ENCODE results near the gene TLNRD1.

TLNRD1 gene

GRCh38 chr15:80977627-80978036, 23.1 kb upstream of the TLNRD1 start:
- Histone ChIP-seq H3K9me3 (ENCODE audit: control insufficient read depth, low read length) (no peaks in the 10 kb centered on the region), H3K4me3 (ENCODE audit: insufficient read depth, low read depth, low read length, poor library complexity, severe bottlenecking) (no peak overlapping the region), H3K36me3 (ENCODE audit: control insufficient read depth, insufficient read depth, low read length) (peaks cover 23% of the 10 kb centered on the region), H3K27me3 (replicated peaks; ENCODE audit: control insufficient read depth, insufficient read depth, low read length, poor library complexity, severe bottlenecking) (no peaks in the 10 kb centered on the region), H3K4me1 (ENCODE audit: control insufficient read depth, insufficient read depth, low read length, poor library complexity, severe bottlenecking) (no peaks in the 10 kb centered on the region), H3K27ac (ENCODE audit: insufficient read depth, low read length, poor library complexity, severe bottlenecking) (peak overlapping the region; percentile 2)
- DNase-seq: peak in 1 of 3 donors; percentile 22

DNA sequence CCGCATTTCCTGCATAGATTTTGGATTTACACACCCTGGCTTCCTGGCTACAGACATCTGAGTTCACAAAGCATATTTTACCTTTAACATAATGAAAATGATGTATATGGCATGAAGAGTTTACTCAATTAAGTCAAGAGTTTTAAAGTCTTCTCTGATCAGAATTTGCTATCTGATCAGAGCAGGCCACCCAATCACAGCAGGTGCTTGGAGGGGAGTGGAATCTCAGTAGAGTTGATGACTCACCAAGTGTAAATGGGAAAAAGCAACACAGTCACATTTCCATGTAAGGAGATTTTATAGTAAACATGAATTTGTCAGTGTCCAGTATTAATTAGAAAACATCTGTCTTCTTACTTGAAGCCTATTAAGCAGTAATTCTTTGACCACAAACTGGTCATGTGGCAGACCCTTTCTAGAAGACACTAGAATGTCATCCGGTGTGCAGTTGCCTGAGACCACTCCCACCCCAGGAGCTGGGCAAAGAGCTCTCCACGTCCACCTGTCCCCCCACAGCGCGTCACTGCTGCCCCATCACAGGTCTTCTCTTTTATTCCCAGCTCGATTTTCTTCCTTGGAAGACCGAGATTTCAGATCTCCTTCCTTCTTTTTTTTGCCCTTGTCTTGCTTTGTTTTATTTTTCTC, 21.9 kb upstream of the TLNRD1 start:
- Histone ChIP-seq H3K36me3 (ENCODE audit: control insufficient read depth, insufficient read depth, low read length) (peaks cover 23% of the 10 kb centered on the region), H3K4me1 (ENCODE audit: control insufficient read depth, insufficient read depth, low read length, poor library complexity, severe bottlenecking) (no peaks in the 10 kb centered on the region), H3K4me3 (ENCODE audit: insufficient read depth, low read depth, low read length, poor library complexity, severe bottlenecking) (no peak overlapping the region), H3K27ac (ENCODE audit: insufficient read depth, low read length, poor library complexity, severe bottlenecking) (no peak overlapping the region), H3K9me3 (ENCODE audit: control insufficient read depth, low read length) (no peaks in the 10 kb centered on the region), H3K27me3 (replicated peaks; ENCODE audit: control insufficient read depth, insufficient read depth, low read length, poor library complexity, severe bottlenecking) (no peaks in the 10 kb centered on the region)
- no peak for DNase-seq

GRCh38 chr15:80979538-80980200, 21.1 kb upstream of the TLNRD1 start:
- Histone ChIP-seq H3K4me3 (ENCODE audit: insufficient read depth, low read depth, low read length, poor library complexity, severe bottlenecking) (no peak overlapping the region), H3K27ac (ENCODE audit: insufficient read depth, low read length, poor library complexity, severe bottlenecking) (no peak overlapping the region), H3K9me3 (ENCODE audit: control insufficient read depth, low read length) (no peaks in the 10 kb centered on the region), H3K36me3 (ENCODE audit: control insufficient read depth, insufficient read depth, low read length) (peaks cover 23% of the 10 kb centered on the region), H3K4me1 (ENCODE audit: control insufficient read depth, insufficient read depth, low read length, poor library complexity, severe bottlenecking) (no peaks in the 10 kb centered on the region), H3K27me3 (replicated peaks; ENCODE audit: control insufficient read depth, insufficient read depth, low read length, poor library complexity, severe bottlenecking) (no peaks in the 10 kb centered on the region)
- DNase-seq: no peak

GRCh38 chr15:80982205-80982604, 18.5 kb upstream of the TLNRD1 start:
- Histone ChIP-seq H3K4me1 (ENCODE audit: control insufficient read depth, insufficient read depth, low read length, poor library complexity, severe bottlenecking) (no peaks in the 10 kb centered on the region), H3K27ac (ENCODE audit: insufficient read depth, low read length, poor library complexity, severe bottlenecking) (no peak overlapping the region), H3K9me3 (ENCODE audit: control insufficient read depth, low read length) (no peaks in the 10 kb centered on the region), H3K4me3 (ENCODE audit: insufficient read depth, low read depth, low read length, poor library complexity, severe bottlenecking) (no peak overlapping the region), H3K36me3 (ENCODE audit: control insufficient read depth, insufficient read depth, low read length) (peaks cover 23% of the 10 kb centered on the region), H3K27me3 (replicated peaks; ENCODE audit: control insufficient read depth, insufficient read depth, low read length, poor library complexity, severe bottlenecking) (no peaks in the 10 kb centered on the region)
- DNase-seq: no peak

DNA sequence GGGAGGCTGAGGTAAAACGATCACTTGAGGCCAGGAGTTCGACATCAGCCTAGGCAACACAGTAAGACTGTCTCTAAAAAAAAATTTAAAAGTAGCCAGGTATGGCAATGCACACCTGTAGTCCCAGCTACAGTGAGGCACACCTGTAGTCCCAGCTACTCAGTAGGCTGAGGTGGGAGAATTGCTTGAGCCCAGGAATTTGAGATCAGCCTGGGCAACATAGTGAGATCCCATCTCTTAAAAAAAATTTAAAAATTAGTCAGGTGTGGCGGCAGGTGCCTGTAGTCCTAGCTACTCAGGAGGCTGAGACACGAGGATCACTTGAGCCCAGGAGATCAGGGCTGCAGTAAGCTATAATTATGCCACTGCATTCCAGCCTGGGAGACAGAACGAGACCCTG, 17.9 kb upstream of the TLNRD1 start:
- Histone ChIP-seq H3K4me1 (ENCODE audit: control insufficient read depth, insufficient read depth, low read length, poor library complexity, severe bottlenecking) (no peaks in the 10 kb centered on the region), H3K27ac (ENCODE audit: insufficient read depth, low read length, poor library complexity, severe bottlenecking) (no peak overlapping the region), H3K27me3 (replicated peaks; ENCODE audit: control insufficient read depth, insufficient read depth, low read length, poor library complexity, severe bottlenecking) (no peaks in the 10 kb centered on the region), H3K36me3 (ENCODE audit: control insufficient read depth, insufficient read depth, low read length) (peaks cover 23% of the 10 kb centered on the region), H3K9me3 (ENCODE audit: control insufficient read depth, low read length) (no peaks in the 10 kb centered on the region), H3K4me3 (ENCODE audit: insufficient read depth, low read depth, low read length, poor library complexity, severe bottlenecking) (no peak overlapping the region)
- DNase-seq: no peak

- Histone ChIP-seq H3K27ac (ENCODE audit: insufficient read depth, low read length, poor library complexity, severe bottlenecking) (no peak overlapping the region), H3K9me3 (ENCODE audit: control insufficient read depth, low read length) (no peaks in the 10 kb centered on the region), H3K36me3 (ENCODE audit: control insufficient read depth, insufficient read depth, low read length) (peaks cover 7% of the 10 kb centered on the region), H3K4me3 (ENCODE audit: insufficient read depth, low read depth, low read length, poor library complexity, severe bottlenecking) (no peak overlapping the region), H3K4me1 (ENCODE audit: control insufficient read depth, insufficient read depth, low read length, poor library complexity, severe bottlenecking) (peaks cover 9% of the 10 kb centered on the region), H3K27me3 (replicated peaks; ENCODE audit: control insufficient read depth, insufficient read depth, low read length, poor library complexity, severe bottlenecking) (no peaks in the 10 kb centered on the region)
- DNase-seq: no peak
These were observed 15.9 kb upstream of the TLNRD1 start for GRCh38 chr15:80984856-80985255.

DNA sequence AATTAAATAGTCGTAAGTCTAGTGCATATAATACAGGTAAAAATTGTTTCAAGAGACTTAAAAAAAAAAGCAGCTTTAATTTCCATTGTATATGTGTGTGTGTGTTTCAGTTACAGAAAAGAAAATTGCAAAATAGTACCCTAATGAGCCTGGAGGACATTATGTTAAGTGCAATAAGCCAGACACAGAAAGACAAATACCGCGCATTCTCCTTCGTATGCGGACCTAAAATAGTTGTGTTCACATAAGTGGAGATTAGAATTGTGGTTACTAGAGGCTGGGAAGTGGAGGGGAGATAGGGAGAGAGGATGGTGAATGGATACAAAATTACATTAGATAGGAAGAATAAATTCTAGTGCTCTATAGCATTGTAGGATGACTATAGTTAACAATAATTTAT, 14.7 kb upstream of the TLNRD1 start:
- Histone ChIP-seq H3K4me1 (ENCODE audit: control insufficient read depth, insufficient read depth, low read length, poor library complexity, severe bottlenecking) (peaks cover 14% of the 10 kb centered on the region), H3K27me3 (replicated peaks; ENCODE audit: control insufficient read depth, insufficient read depth, low read length, poor library complexity, severe bottlenecking) (no peaks in the 10 kb centered on the region), H3K27ac (ENCODE audit: insufficient read depth, low read length, poor library complexity, severe bottlenecking) (no peak overlapping the region), H3K9me3 (ENCODE audit: control insufficient read depth, low read length) (no peaks in the 10 kb centered on the region), H3K4me3 (ENCODE audit: insufficient read depth, low read depth, low read length, poor library complexity, severe bottlenecking) (no peak overlapping the region), H3K36me3 (ENCODE audit: control insufficient read depth, insufficient read depth, low read length) (no peaks in the 10 kb centered on the region)
- no peak for DNase-seq

- H3K4me3 ChIP-seq (ENCODE audit: insufficient read depth, low read depth, low read length, poor library complexity, severe bottlenecking): no peak overlapping the region
- no peak overlapping the region for H3K27ac ChIP-seq (ENCODE audit: insufficient read depth, low read length, poor library complexity, severe bottlenecking)
- H3K27me3 ChIP-seq (replicated peaks; ENCODE audit: control insufficient read depth, insufficient read depth, low read length, poor library complexity, severe bottlenecking): no peaks in the 10 kb centered on the region
- no peaks in the 10 kb centered on the region for H3K9me3 ChIP-seq (ENCODE audit: control insufficient read depth, low read length)
- H3K4me1 ChIP-seq (ENCODE audit: control insufficient read depth, insufficient read depth, low read length, poor library complexity, severe bottlenecking): peaks cover 14% of the 10 kb centered on the region
- no peak for DNase-seq
- no peaks in the 10 kb centered on the region for H3K36me3 ChIP-seq (ENCODE audit: control insufficient read depth, insufficient read depth, low read length)
These were observed 14.2 kb upstream of the TLNRD1 start for GRCh38 chr15:80986487-80986886.

DNA sequence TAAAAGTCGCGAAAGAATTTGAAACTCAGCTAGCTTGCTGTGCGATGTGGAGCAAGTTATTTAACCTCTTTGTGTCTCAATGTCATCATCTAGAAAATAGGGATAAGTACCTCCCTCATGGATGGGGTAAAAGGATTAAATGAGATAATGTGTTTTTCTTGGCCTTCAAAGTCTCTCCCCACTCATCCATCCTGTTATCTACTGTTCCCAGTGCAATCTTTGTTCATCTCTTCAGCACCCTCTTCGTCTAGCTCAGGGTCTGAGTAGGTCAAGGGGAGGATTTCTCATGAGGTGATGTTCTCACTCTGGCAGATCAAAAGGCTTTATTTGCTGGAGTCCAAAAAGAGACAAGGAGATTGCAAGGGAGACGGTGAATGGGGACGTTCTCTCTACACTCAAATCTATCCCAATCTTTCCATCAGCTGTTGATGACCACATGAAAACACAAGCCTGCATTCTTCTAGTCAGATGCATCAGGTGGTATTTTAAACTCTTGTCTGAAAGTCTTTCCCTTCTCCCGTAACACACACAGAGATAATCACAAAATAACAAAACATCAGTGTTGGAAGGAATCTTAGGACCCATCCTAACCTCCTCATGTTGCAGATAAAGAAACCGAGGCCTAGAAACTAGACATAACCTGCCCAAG, 12.5 kb upstream of the TLNRD1 start:
- DNase-seq: no peak
- Histone ChIP-seq H3K27ac (ENCODE audit: insufficient read depth, low read length, poor library complexity, severe bottlenecking) (no peak overlapping the region), H3K36me3 (ENCODE audit: control insufficient read depth, insufficient read depth, low read length) (no peaks in the 10 kb centered on the region), H3K4me1 (ENCODE audit: control insufficient read depth, insufficient read depth, low read length, poor library complexity, severe bottlenecking) (peaks cover 14% of the 10 kb centered on the region), H3K27me3 (replicated peaks; ENCODE audit: control insufficient read depth, insufficient read depth, low read length, poor library complexity, severe bottlenecking) (no peaks in the 10 kb centered on the region), H3K9me3 (ENCODE audit: control insufficient read depth, low read length) (no peaks in the 10 kb centered on the region), H3K4me3 (ENCODE audit: insufficient read depth, low read depth, low read length, poor library complexity, severe bottlenecking) (peak overlapping the region; percentile 99)

GRCh38 chr15:80989081-80989517, 11.6 kb upstream of the TLNRD1 start:
- Histone ChIP-seq H3K4me1 (ENCODE audit: control insufficient read depth, insufficient read depth, low read length, poor library complexity, severe bottlenecking) (peaks cover 14% of the 10 kb centered on the region), H3K27me3 (replicated peaks; ENCODE audit: control insufficient read depth, insufficient read depth, low read length, poor library complexity, severe bottlenecking) (no peaks in the 10 kb centered on the region), H3K27ac (ENCODE audit: insufficient read depth, low read length, poor library complexity, severe bottlenecking) (peak overlapping the region; percentile 93), H3K36me3 (ENCODE audit: control insufficient read depth, insufficient read depth, low read length) (no peaks in the 10 kb centered on the region), H3K9me3 (ENCODE audit: control insufficient read depth, low read length) (no peaks in the 10 kb centered on the region), H3K4me3 (ENCODE audit: insufficient read depth, low read depth, low read length, poor library complexity, severe bottlenecking) (peak overlapping the region; percentile 99)
- DNase-seq: no peak

All from effector memory CD4-positive, alpha-beta T cell (primary cell).